OCI-LY7 (cell line): ENCODE data around the gene ARL6IP5. TPM values are rescaled to one million over a fixed set of nuclear protein-coding genes. Genes with fewer than 3 reads are reported as not detected.

Experiments used
- BruUV-seq: library from RNA; stranded (reverse); fragments of 400-500 nt; replicated peaks from 2 replicates; lab custom pipeline; 2021; lab: Mats Ljungman, UMichigan
- CTCF ChIA-PET: fragments of 300-600 bp; sonication (Branson Sonifier 250); formaldehyde crosslinking; loops from one replicate; lab custom pipeline; 2022; ENCODE audit warnings: antibody characterized with exemption; ENCODE audit not compliant: unreplicated experiment; lab: Charles Lee
- POLR2A ChIA-PET: fragments of 300-600 bp; sonication (Branson Sonifier 250); formaldehyde crosslinking; loops from one replicate; lab custom pipeline; 2022; ENCODE audit warnings: antibody characterized with exemption; lab: Charles Lee
- DNase-seq: peaks from one replicate; pipeline ENCODE4 v3.0.0-alpha.2; 2015; ENCODE audit warnings: low spot score
- H2AFZ ChIP-seq: fragments of 200-600 bp; sonication (generic), shearing (Covaris generic); 2 replicates; pipeline ENCODE4 v1.6.1; 2014; ENCODE audit warnings: mild to moderate bottlenecking, antibody characterized with exemption, low read length, moderate library complexity
- H3K27ac ChIP-seq: fragments of 200-600 bp; sonication (generic); 2 replicates; pipeline ENCODE4 v1.5.1; 2014; ENCODE audit warnings: mixed run types, low read depth, mild to moderate bottlenecking, moderate library complexity, low read length, inconsistent platforms; ENCODE audit not compliant: poor library complexity, severe bottlenecking
- H3K36me3 ChIP-seq: fragments of 200-600 bp; sonication (generic); 2 replicates; pipeline ENCODE4 v1.6.1; 2014; ENCODE audit warnings: mild to moderate bottlenecking, antibody characterized with exemption, low read length, moderate library complexity, mixed read lengths; ENCODE audit not compliant: insufficient read depth
- H3K4me1 ChIP-seq: fragments of 200-600 bp; sonication (generic); 2 replicates; pipeline ENCODE4 v1.5.1; 2014; ENCODE audit warnings: mild to moderate bottlenecking, low read length; ENCODE audit not compliant: insufficient read depth, poor library complexity, severe bottlenecking
- H3K4me2 ChIP-seq: fragments of 200-600 bp; sonication (generic); 2 replicates; pipeline ENCODE4 v1.6.1; 2014; ENCODE audit warnings: mild to moderate bottlenecking, low read length
- H3K4me3 ChIP-seq: fragments of 200-600 bp; sonication (generic); 2 replicates; pipeline ENCODE4 v1.5.1; 2014; ENCODE audit warnings: mild to moderate bottlenecking, low read depth, low read length; ENCODE audit not compliant: poor library complexity, severe bottlenecking
- H3K79me2 ChIP-seq: fragments of 200-600 bp; sonication (generic); 2 replicates; pipeline ENCODE4 v1.6.1; 2016; ENCODE audit warnings: low read depth, mild to moderate bottlenecking, low read length, moderate library complexity, mixed read lengths; ENCODE audit not compliant: insufficient read depth
- H3K9me2 ChIP-seq: fragments of 200-600 bp; sonication (generic); 2 replicates; pipeline ENCODE4 v1.6.1; 2016; ENCODE audit warnings: mild to moderate bottlenecking, low read length, mixed read lengths; ENCODE audit not compliant: insufficient read depth
- H3K9me3 ChIP-seq: fragments of 200-600 bp; sonication (generic); 2 replicates; pipeline ENCODE4 v1.6.1; 2014; ENCODE audit warnings: mild to moderate bottlenecking, mixed run types, low read length, mixed read lengths
- H4K20me1 ChIP-seq: fragments of 200-600 bp; sonication (generic); 2 replicates; pipeline ENCODE4 v1.6.1; 2014; ENCODE audit warnings: mild to moderate bottlenecking, antibody characterized with exemption, low read length, moderate library complexity, mixed read lengths; ENCODE audit not compliant: insufficient read depth
- CTCF ChIP-seq: fragments of 200-600 bp; sonication (generic); conservative IDR thresholded peaks from 2 replicates; pipeline ENCODE4 v1.5.1; 2014; ENCODE audit warnings: mild to moderate bottlenecking, antibody characterized with exemption, low read length, moderate library complexity, mixed read lengths
- EZH2phosphoT487 ChIP-seq: fragments of 200-600 bp; sonication (generic); IDR thresholded peaks from 2 replicates; pipeline ENCODE4 v1.6.1; 2018; ENCODE audit warnings: low read depth, borderline replicate concordance, mild to moderate bottlenecking, mixed run types, antibody characterized with exemption, low read length, moderate library complexity, mixed read lengths
- intact Hi-C: fragments of 100-400 bp; cut with micrococcal nuclease; formaldehyde crosslinking; loops from one replicate; pipeline ENCODE4 v1.10.0; 2022; ENCODE audit not compliant: unreplicated experiment
- total RNA-seq, 2 experiments: library from RNA; depleted of rRNA in 1 of 2; stranded (reverse); fragments of >200 nt in 1 of 2; shearing (Covaris generic) in 1 of 2; gene quantifications; 2 replicates each; pipeline ENCODE4 v1.2.3, GENCODE V29; 2014 to 2022

The ARL6IP5 gene
- total RNA-seq, 2 experiments from 2014 or later = 26.7 to 28.9 TPM

- Histone ChIP-seq H4K20me1 (peaks cover 5% of the 10 kb centered on the region; the same call in 1 of the 2 replicates), H3K4me1 (peaks cover 71% of the 10 kb centered on the region), H2AFZ (peak overlapping the region; percentile 86; the same call in 1 of the 2 replicates), H3K4me2 (peak overlapping the region; percentile 77), H3K27ac (peak overlapping the region; percentile 77), H3K79me2 (peaks cover 46% of the 10 kb centered on the region), H3K36me3 (peaks cover 8% of the 10 kb centered on the region), H3K4me3 (peak overlapping the region; percentile 86), H3K9me2 (no peaks in the 10 kb centered on the region), H3K9me3 (no peaks in the 10 kb centered on the region)
- POLR2A ChIA-PET = interaction anchor here (0.7 to 7.5 kb wide), 5 partner anchors 10 to 30 kb away, joined by 4 to 49 read pairs (median 4); partner anchors contain the start of gene TMF1
- DNase-seq = no peak
- CTCF ChIA-PET = no interaction called here
- TF ChIP-seq EZH2phosphoT487 (no peak), CTCF (no peak)
- intact Hi-C loops = no loop called here
- BruUV-seq = no TSS peak
Observed at GRCh38 chr3:69082361-69082760, 2.4 kb upstream of the ARL6IP5 start.

GRCh38 chr3:69082805-69083204 lies 1.9 kb upstream of the ARL6IP5 start:
- peak; percentile 85 for DNase-seq
- POLR2A ChIA-PET = interaction anchor here (0.7 to 7.5 kb wide), 4 partner anchors 9 to 30 kb away, joined by 4 to 49 read pairs (median 4); partner anchors contain the start of gene TMF1
- no TSS peak for BruUV-seq
- Histone ChIP-seq H3K4me2 (peak overlapping the region; percentile 77), H3K36me3 (peaks cover 4% of the 10 kb centered on the region), H3K9me2 (no peaks in the 10 kb centered on the region), H3K79me2 (peaks cover 43% of the 10 kb centered on the region), H3K4me3 (peak overlapping the region; percentile 86), H2AFZ (peak overlapping the region; percentile 86; the same call in 1 of the 2 replicates), H3K9me3 (no peaks in the 10 kb centered on the region), H3K27ac (peak overlapping the region; percentile 77), H4K20me1 (peaks cover 3% of the 10 kb centered on the region; the same call in 1 of the 2 replicates), H3K4me1 (peaks cover 70% of the 10 kb centered on the region)
- TF ChIP-seq EZH2phosphoT487 (no peak), CTCF (no peak)
- intact Hi-C loops = no loop called here
- CTCF ChIA-PET = no interaction called here
